GM10847 (cell line): ENCODE measurements around the gene SZT2.

ENCODE experiments used
- POLR2A ChIP-seq: IDR thresholded peaks from 2 replicates; pipeline ENCODE4 v1.6.1; 2011; ENCODE audit not compliant: insufficient read length; ENCODE audit errors: extremely low read depth

SZT2 gene

DNA sequence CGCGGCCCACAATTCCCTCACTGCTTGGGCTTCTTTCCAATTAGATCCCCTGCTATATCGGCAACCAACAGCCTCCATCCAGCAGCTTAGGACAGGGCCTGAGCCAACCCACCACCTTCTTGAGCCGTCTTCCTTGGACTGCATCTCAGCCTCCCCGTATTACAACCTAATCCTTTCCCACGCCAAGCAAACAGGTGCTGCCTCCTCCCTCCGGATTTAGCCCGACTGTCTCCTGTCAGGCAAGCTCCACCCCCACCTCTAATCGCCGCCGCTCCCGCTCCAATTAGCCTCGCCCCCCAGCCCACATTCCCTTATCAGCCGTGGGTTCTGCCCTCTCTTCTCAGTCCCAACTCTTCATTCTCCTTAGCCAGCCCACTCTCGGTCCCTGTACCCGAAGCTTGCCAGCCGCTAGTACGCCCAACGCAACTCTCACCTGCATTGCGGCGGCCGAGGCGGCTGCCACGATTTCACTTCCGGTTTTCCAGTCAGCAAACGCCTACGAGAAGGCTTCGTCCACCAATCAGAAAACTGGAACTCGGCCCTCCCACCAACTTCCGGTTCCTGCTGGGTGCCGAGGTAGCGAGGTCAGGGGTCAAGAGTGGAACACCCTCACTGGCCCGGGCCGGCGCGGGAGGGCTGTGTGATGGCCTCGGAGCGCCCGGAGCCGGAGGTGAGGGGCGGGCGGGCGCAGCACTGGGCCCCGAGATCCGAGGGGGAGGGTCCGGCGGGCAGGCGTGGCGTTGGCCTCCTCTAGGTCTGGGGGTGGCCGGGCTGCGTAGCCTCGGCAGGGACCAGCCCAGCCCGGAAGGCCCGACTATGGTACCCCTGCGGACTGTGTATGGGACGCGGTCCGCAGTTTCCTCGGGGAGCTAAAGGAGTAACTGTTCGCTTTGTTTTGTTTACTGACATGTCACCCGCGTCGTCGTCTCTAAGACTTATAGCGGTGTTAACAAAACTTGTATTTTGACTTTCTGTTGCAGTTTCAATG is at the start of gene SZT2, which contains the start of gene MED8:
SZT2 (plus strand) TSS at position 574 of the 988 bp plus-strand sequence; CDS start at position 644, 70 bp downstream.
MED8 (minus strand) TSS at position 475 of the 988 bp plus-strand sequence; CDS start at position 439, 36 bp downstream.
- TF ChIP-seq POLR2A = peak; percentile 82

GRCh38 chr1:43340559-43340958 is 49.1 kb upstream of the SZT2 start:
- no peak for TF ChIP-seq POLR2A

GRCh38 chr1:43344267-43344850 is 45.3 kb upstream of the SZT2 start:
- no peak for TF ChIP-seq POLR2A

DNA sequence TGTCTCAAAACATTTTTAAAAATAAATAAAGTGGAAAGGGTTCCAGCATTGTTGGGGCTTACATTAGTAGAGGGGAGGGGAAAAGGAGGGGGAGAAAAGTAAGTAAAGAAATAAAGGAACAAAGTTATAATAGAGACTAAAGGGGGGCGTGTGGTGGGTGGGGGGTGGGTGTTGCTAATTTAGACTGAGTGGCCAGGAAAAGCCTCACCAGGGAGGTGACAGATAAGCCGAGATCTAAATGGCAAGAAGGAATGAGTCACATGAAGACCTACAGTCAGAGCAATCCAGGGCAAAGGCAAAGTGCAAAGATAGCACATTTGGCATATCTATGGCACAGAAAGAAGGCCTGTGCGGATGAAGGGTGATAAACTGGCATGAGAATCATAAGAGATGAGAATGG is 44.6 kb upstream of the SZT2 start:
- TF ChIP-seq POLR2A = no peak

DNA sequence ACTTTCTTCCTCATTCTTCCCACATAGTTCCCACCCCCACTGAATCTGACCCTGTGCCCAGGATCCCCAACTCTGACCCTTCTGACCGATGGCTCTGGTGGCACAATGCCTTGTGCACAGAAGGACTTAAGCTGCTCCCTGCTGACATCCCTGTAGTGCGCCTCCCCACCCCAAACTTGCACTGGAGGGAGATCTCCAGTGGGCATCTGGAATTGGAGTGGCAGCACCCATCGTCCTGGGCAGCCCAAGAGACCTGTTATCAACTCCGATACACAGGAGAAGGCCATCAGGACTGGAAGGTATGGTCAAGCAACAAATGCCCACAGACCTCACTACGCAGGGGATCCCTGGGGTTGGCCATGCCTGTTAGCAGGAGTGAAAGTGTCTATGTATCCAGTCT is 43.1 kb upstream of the SZT2 start:
- TF ChIP-seq POLR2A = no peak

DNA sequence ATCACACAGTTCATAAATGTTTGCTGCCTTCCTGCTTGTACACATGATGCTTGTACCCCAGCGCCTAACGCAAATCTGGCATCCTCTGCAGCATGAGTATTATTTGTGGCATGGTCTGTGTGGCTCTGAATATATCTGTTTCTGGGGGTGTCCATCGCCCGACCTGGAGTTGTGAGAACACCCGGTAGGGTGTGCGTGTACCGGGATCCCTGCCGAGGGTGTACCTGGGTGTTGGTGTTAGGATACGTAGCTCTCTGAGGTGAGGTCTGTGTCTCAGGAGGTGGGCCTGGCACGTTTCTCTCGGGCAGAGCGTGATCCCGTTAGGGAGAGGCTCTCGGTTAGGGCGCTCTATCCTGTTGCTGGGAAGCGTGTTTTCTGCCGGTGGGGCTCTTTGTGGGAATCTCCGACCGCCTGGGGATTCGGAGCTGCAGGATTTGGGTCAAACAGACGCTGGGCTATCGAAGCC is 41.3 kb upstream of the SZT2 start:
- no peak for TF ChIP-seq POLR2A

DNA sequence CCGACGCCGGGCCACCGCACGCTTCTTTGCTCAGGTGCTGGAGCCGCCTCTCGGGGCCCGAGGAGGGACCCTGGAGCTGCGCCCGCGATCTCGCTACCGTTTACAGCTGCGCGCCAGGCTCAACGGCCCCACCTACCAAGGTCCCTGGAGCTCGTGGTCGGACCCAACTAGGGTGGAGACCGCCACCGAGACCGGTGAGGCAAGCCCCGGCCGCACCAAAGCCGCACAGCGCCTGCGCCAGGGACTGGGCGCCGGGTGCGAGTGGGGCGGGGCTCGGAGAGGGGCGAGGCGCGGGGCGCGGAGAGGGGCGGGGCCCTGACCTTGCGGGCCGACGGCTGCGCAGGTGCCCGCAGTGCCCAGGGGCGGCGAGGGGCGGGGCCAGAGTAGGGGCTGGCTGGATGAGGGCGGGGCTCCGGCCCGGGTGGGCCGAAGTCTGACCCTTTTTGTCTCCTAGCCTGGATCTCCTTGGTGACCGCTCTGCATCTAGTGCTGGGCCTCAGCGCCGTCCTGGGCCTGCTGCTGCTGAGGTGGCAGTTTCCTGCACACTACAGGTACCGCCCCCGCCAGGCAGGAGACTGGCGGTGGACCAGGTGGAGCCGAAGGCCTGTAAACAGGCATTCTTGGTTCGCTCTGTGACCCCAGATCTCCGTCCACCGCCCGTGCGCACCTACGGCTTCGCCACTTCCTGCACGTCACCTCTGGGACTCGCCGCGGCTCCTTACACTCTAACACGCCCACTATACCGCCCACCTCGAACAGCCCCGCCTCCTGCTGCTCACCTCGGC is 40.7 kb upstream of the SZT2 start:
- peak; percentile 11 for TF ChIP-seq POLR2A

DNA sequence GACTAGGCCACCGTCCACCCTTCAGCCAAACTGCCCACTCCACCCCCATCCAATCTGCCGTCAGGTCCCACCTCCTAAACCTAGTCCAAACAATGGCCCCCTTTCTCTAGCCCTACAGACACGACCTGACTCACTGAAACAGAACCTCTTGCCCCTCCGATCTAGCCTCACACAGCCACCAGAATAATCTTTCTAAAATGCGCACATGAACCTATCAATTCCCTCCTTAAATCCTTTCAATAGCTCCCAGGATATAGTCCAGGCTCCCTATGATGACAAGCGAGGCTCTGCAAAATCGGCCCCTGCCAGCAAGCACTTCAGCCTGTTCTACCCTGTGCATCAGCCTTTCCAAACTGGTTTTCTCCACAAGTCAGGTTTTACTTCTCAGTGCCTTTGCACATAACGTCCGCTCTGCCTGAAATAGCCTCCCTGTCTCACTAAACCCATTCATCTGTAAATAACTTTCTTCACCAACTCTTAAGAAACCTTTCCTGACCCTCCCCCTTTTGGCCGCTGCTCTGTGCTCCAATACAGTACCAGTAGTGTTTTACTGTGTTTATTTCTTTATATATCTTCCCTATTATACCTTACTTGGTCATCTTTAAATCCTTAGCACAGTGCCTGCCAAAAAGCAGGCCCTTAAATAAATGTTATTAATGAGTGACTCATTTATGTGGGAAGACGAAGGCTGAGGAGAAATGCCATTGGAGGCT is 39.9 kb upstream of the SZT2 start:
- no peak for TF ChIP-seq POLR2A

GRCh38 chr1:43350976-43351375 is 38.7 kb upstream of the SZT2 start:
- no peak for TF ChIP-seq POLR2A

- TF ChIP-seq POLR2A = no peak
Observed at GRCh38 chr1:43351421-43352350, 38.0 kb upstream of the SZT2 start.

- no peak for TF ChIP-seq POLR2A
Observed at GRCh38 chr1:43352351-43352705, 37.4 kb upstream of the SZT2 start.

- TF ChIP-seq POLR2A = no peak
Observed at GRCh38 chr1:43352881-43353280, 36.8 kb upstream of the SZT2 start.

- no peak for TF ChIP-seq POLR2A
Observed at GRCh38 chr1:43354471-43354870, 35.2 kb upstream of the SZT2 start.

GRCh38 chr1:43354936-43355335 is 34.8 kb upstream of the SZT2 start:
- TF ChIP-seq POLR2A = no peak
